ENCODE results near the gene ITIH1. TPM values are rescaled to one million over a fixed set of nuclear protein-coding genes. Genes with fewer than 3 reads are reported as not detected.

Gene ITIH1
- total and polyA plus RNA-seq, 9 of the 15 experiments (the other 6 are each of a cell fraction or from before 2014, with no cell fraction given): 0.31 TPM; not detected in 8

DNA sequence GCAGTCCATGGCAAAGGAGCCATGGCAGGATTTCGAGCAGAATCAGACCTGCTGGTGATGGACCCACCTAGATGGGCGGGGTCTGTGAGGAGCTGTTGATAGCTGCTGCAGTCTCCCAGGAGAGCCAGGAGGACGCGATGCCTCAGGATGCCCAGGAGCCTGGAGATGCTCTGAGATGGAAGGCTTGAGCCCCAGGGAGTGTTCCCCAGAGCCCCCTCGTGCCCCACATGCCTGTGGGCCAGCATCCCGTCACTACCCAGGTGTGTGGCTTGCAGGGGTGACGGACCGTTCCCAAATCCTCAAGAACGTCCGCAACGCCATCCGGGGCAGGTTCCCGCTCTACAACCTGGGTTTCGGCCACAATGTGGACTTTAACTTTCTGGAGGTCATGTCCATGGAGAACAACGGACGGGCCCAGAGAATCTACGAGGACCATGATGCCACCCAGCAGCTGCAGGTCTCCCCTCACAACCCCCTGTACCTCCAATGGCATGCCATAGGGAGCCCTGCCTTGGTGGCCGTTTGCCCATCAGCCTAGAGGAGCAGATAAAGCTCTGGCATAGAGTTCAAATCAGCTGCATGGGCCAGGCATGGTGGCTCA lies 6.7 kb downstream of the ITIH1 start:
- in situ Hi-C loops (cut with MboI) (no loop called here), intact Hi-C loops (cut with micrococcal nuclease) (no loop called here)
- DNase-seq (ENCODE audit: extremely low read depth in 1 of 4, low spot score in 3 of 4) (no peak), ATAC-seq (no peak), FAIRE-seq (no peak)
- Histone ChIP-seq H3K9ac (ENCODE audit: insufficient read depth in 1 of 2, low read depth in 2 of 2, low read length in 2 of 2) (no peak overlapping the region), H3K4me3 (no peak overlapping the region), H4K20me1 (replicated peaks; ENCODE audit: control insufficient read depth, insufficient read depth, low read length) (no peaks in the 10 kb centered on the region), H3K36me3 (ENCODE audit: control insufficient read depth, insufficient read depth, low read length) (no peaks in the 10 kb centered on the region), H2AFZ (ENCODE audit: low read depth, low read length) (no peak overlapping the region), H3K4me1 (replicated peaks in 1 of 2; ENCODE audit: control insufficient read depth in 2 of 2, insufficient read depth in 2 of 2, low read length in 2 of 2) (peaks cover 0 to 3% of the 10 kb centered on the region in 2 experiments; a peak in 1 of 5 replicates), H3K4me2 (ENCODE audit: insufficient read depth, low read length) (no peak overlapping the region), H3K9me1 (ENCODE audit: control insufficient read depth, insufficient read depth, low read length) (no peaks in the 10 kb centered on the region), H3K79me2 (ENCODE audit: control insufficient read depth, insufficient read depth, low read length) (no peaks in the 10 kb centered on the region), H3K27me3 (ENCODE audit: control insufficient read depth in 2 of 2, insufficient read depth in 2 of 2, low read length in 2 of 2) (peaks cover 0 to 28% of the 10 kb centered on the region in 2 experiments; a peak in 2 of 5 replicates), H3K27ac (ENCODE audit: extremely low read depth, low read depth, low read length) (no peak overlapping the region), H3K9me3 (replicated peaks; ENCODE audit: control insufficient read depth, insufficient read depth, low read depth, low read length) (no peaks in the 10 kb centered on the region)
- WGBS (ENCODE audit: insufficient coverage, low coverage, missing lambda C conversion rate): 22% methylated on average over 14 of the region's 18 CpGs
- POLR2A ChIA-PET: interaction anchor here (0.6 kb wide), 1 partner anchor 305 kb away, joined by 4 read pairs; no protein-coding TSS in a partner anchor
- TF ChIP-seq ZNF696 (CRISPR knock-in tag; conservative IDR thresholded peaks at IDR 0.05): no peak
- TF ChIP-seq, protein P1, sequence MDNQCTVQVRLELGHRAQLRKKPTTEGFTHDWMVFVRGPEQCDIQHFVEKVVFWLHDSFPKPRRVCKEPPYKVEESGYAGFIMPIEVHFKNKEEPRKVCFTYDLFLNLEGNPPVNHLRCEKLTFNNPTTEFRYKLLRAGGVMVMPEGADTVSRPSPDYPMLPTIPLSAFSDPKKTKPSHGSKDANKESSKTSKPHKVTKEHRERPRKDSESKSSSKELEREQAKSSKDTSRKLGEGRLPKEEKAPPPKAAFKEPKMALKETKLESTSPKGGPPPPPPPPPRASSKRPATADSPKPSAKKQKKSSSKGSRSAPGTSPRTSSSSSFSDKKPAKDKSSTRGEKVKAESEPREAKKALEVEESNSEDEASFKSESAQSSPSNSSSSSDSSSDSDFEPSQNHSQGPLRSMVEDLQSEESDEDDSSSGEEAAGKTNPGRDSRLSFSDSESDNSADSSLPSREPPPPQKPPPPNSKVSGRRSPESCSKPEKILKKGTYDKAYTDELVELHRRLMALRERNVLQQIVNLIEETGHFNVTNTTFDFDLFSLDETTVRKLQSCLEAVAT (IDR thresholded peaks at IDR 0.05): no peak
- no peak for TF ChIP-seq RB1 (IDR thresholded peaks at IDR 0.05; ENCODE audit: low read depth)
- TF ChIP-seq CEBPG (CRISPR knock-in tag; IDR thresholded peaks at IDR 0.05): no peak
- TF ChIP-seq CEBPG (tag; conservative IDR thresholded peaks at IDR 0.05 in 1 of 2, IDR thresholded peaks at IDR 0.05 in 1 of 2): no peak
- no peak for TF ChIP-seq ZNF444 (CRISPR knock-in tag; IDR thresholded peaks at IDR 0.05)
- CTCF ChIA-PET (ENCODE audit: low intra/inter-chr PET ratio): no interaction called here
- BruUV-seq (replicated peaks): no TSS peak
